ENCODE results near the gene PRDM16.

The PRDM16 gene

GRCh38 chr1:3475839-3476573 lies 407.0 kb downstream of the PRDM16 start:
- no peak for DNase-seq (ENCODE audit: extremely low read depth in 1 of 2, low read depth in 1 of 2)

- no peak for DNase-seq (ENCODE audit: extremely low read depth in 1 of 2, low read depth in 1 of 2)
These were observed 407.7 kb downstream of the PRDM16 start for GRCh38 chr1:3476666-3477065.

- DNase-seq (ENCODE audit: extremely low read depth in 1 of 2, low read depth in 1 of 2) = no peak
These were observed 408.4 kb downstream of the PRDM16 start for GRCh38 chr1:3477241-3477995.

GRCh38 chr1:3478187-3478586 lies 409.2 kb downstream of the PRDM16 start:
- DNase-seq (ENCODE audit: extremely low read depth in 1 of 2, low read depth in 1 of 2) = no peak

GRCh38 chr1:3479511-3480368 lies 410.7 kb downstream of the PRDM16 start:
- no peak for DNase-seq (ENCODE audit: extremely low read depth in 1 of 2, low read depth in 1 of 2)

- DNase-seq (ENCODE audit: extremely low read depth in 1 of 2, low read depth in 1 of 2) = no peak
These were observed 411.3 kb downstream of the PRDM16 start for GRCh38 chr1:3480369-3480719.

- DNase-seq (ENCODE audit: extremely low read depth in 1 of 2, low read depth in 1 of 2) = no peak
These were observed 412.0 kb downstream of the PRDM16 start for GRCh38 chr1:3481046-3481445.

- DNase-seq (ENCODE audit: extremely low read depth in 1 of 2, low read depth in 1 of 2) = no peak
These were observed 412.9 kb downstream of the PRDM16 start for GRCh38 chr1:3481836-3482375.

- DNase-seq (ENCODE audit: extremely low read depth in 1 of 2, low read depth in 1 of 2) = no peak
These were observed 413.4 kb downstream of the PRDM16 start for GRCh38 chr1:3482378-3482849.

GRCh38 chr1:3483380-3483779 lies 414.4 kb downstream of the PRDM16 start:
- DNase-seq (ENCODE audit: extremely low read depth in 1 of 2, low read depth in 1 of 2) = no peak

GRCh38 chr1:3483801-3484444 lies 414.9 kb downstream of the PRDM16 start:
- DNase-seq (ENCODE audit: extremely low read depth in 1 of 2, low read depth in 1 of 2) = no peak

- DNase-seq (ENCODE audit: extremely low read depth in 1 of 2, low read depth in 1 of 2) = no peak
These were observed 416.0 kb downstream of the PRDM16 start for GRCh38 chr1:3485016-3485415.
